GM19438 (cell line): Measurements from ENCODE around the gene SLC35C1.

Experiments
- ATAC-seq: cut with Tn5 transposase; IDR thresholded peaks from one replicate; pipeline ENCODE4 v1.9.1; 2021; ENCODE audit warnings: low read depth; ENCODE audit not compliant: unreplicated experiment

The SLC35C1 gene

GRCh38 chr11:45804761-45805304, at the start of gene SLC35C1:
Gene SLC35C1, plus strand, starts transcription at chr11:45805149. Its CDS starts 653 bp downstream, at chr11:45805802.
- ATAC-seq: peak; percentile 93

- no peak for ATAC-seq
These were observed 49.6 kb upstream of the SLC35C1 start for GRCh38 chr11:45755281-45755859.

GRCh38 chr11:45756384-45757010, 48.5 kb upstream of the SLC35C1 start:
- no peak for ATAC-seq

- ATAC-seq: no peak
These were observed 47.3 kb upstream of the SLC35C1 start for GRCh38 chr11:45757672-45758071.

GRCh38 chr11:45761659-45762058, 43.3 kb upstream of the SLC35C1 start:
- ATAC-seq: no peak

- ATAC-seq: no peak
These were observed 39.8 kb upstream of the SLC35C1 start for GRCh38 chr11:45765107-45765668.

GRCh38 chr11:45765836-45766235, 39.1 kb upstream of the SLC35C1 start:
- no peak for ATAC-seq

GRCh38 chr11:45766469-45766868, 38.5 kb upstream of the SLC35C1 start:
- ATAC-seq: no peak

GRCh38 chr11:45768486-45768885, 36.5 kb upstream of the SLC35C1 start:
- no peak for ATAC-seq

- ATAC-seq: no peak
These were observed 35.0 kb upstream of the SLC35C1 start for GRCh38 chr11:45769960-45770359.

- peak; percentile 50 for ATAC-seq
These were observed 33.8 kb upstream of the SLC35C1 start for GRCh38 chr11:45771193-45771565.

- peak; percentile 81 for ATAC-seq
These were observed 33.1 kb upstream of the SLC35C1 start for GRCh38 chr11:45771566-45772448.

- ATAC-seq: no peak
These were observed 32.5 kb upstream of the SLC35C1 start for GRCh38 chr11:45772449-45772774.

GRCh38 chr11:45772986-45773785, 31.8 kb upstream of the SLC35C1 start:
- ATAC-seq: no peak

- ATAC-seq: no peak
These were observed 30.9 kb upstream of the SLC35C1 start for GRCh38 chr11:45773786-45774655.

GRCh38 chr11:45774786-45775185, 30.2 kb upstream of the SLC35C1 start:
- ATAC-seq: no peak

GRCh38 chr11:45777127-45777969, 27.6 kb upstream of the SLC35C1 start:
- no peak for ATAC-seq

- ATAC-seq: no peak
These were observed 26.6 kb upstream of the SLC35C1 start for GRCh38 chr11:45778341-45778740.
